IMR-90 (cell line): ENCODE results near the gene MAP3K7CL. TPM values are rescaled to one million over a fixed set of nuclear protein-coding genes. Genes with fewer than 3 reads are reported as not detected.

ENCODE experiments used
- ATAC-seq: fragments of 200-7000 bp; cut with Tn5 transposase; 2 replicates; pipeline ENCODE4 v1.9.1; 2020; ENCODE audit warnings: low read depth, mild to moderate bottlenecking, moderate library complexity
- BruUV-seq: library from RNA; stranded (reverse); fragments of 400-500 nt; replicated peaks from 2 replicates; lab custom pipeline; 2021; lab: Mats Ljungman, UMichigan
- CTCF ChIA-PET: fragments of 300-600 bp; formaldehyde crosslinking; extraction: SDS; loops from one replicate; lab custom pipeline; 2021; ENCODE audit warnings: antibody characterized with exemption; lab: Yijun Ruan, JAX
- POLR2A ChIA-PET: fragments of 300-600 bp; sonication (Branson Sonifier 250); formaldehyde crosslinking; loops from one replicate; lab custom pipeline; 2022; ENCODE audit warnings: antibody characterized with exemption; ENCODE audit not compliant: unreplicated experiment; lab: Charles Lee
- DNase-seq: peaks from one replicate; pipeline ENCODE4 v3.0.0; 2013
- H2AFZ ChIP-seq: replicated peaks from 2 replicates; pipeline ENCODE3; 2013; ENCODE audit warnings: low read length, mild to moderate bottlenecking; ENCODE audit not compliant: poor library complexity
- H2AK5ac ChIP-seq: 2 replicates; pipeline ENCODE4 v1.6.1; 2013; ENCODE audit warnings: low read depth, low read length, inconsistent platforms
- H2AK9ac ChIP-seq: replicated peaks from 2 replicates; pipeline ENCODE3; 2013; ENCODE audit warnings: mild to moderate bottlenecking, low read depth, low read length, moderate library complexity; ENCODE audit not compliant: poor library complexity
- H2BK120ac ChIP-seq: 2 replicates; pipeline ENCODE4 v1.6.1; 2013; ENCODE audit warnings: low read depth, low read length, inconsistent platforms
- H2BK15ac ChIP-seq: 3 replicates; pipeline ENCODE4 v1.6.1; 2013; ENCODE audit warnings: low read depth, low read length, inconsistent platforms
- H2BK20ac ChIP-seq: 2 replicates; pipeline ENCODE4 v1.6.1; 2013; ENCODE audit warnings: low read depth, mild to moderate bottlenecking, inconsistent platforms, low read length, moderate library complexity
- H2BK5ac ChIP-seq: 2 replicates; pipeline ENCODE4 v1.6.1; 2013; ENCODE audit warnings: mild to moderate bottlenecking, low read depth, low read length, inconsistent platforms; ENCODE audit not compliant: poor library complexity, severe bottlenecking
- H3K14ac ChIP-seq: replicated peaks from 2 replicates; pipeline ENCODE4 v1.6.1; 2013; ENCODE audit warnings: low read depth, low read length, inconsistent platforms
- H3K18ac ChIP-seq: 2 replicates; pipeline ENCODE4 v1.6.1; 2013; ENCODE audit warnings: low read depth, low read length, control low read depth
- H3K23ac ChIP-seq: 2 replicates; pipeline ENCODE4 v1.6.1; 2013; ENCODE audit warnings: low read depth, low read length, inconsistent platforms
- H3K27ac ChIP-seq: 2 replicates; pipeline ENCODE4 v1.5.1; 2013; ENCODE audit warnings: mild to moderate bottlenecking, control low read depth, low read length; ENCODE audit not compliant: insufficient read depth
- H3K27me3 ChIP-seq: 2 replicates; pipeline ENCODE4 v1.6.1; 2013; ENCODE audit warnings: low read length; ENCODE audit not compliant: control insufficient read depth, insufficient read depth
- H3K36me3 ChIP-seq: 2 replicates; pipeline ENCODE4 v1.6.1; 2013; ENCODE audit warnings: low read length, mixed read lengths; ENCODE audit not compliant: control insufficient read depth, insufficient read depth
- H3K4ac ChIP-seq: 2 replicates; pipeline ENCODE4 v1.6.1; 2013; ENCODE audit warnings: low read depth, low read length, inconsistent platforms
- H3K4me1 ChIP-seq: 2 replicates; pipeline ENCODE4 v1.6.1; 2013; ENCODE audit warnings: low read length, mixed read lengths; ENCODE audit not compliant: control insufficient read depth, insufficient read depth
- H3K4me2 ChIP-seq: 2 replicates; pipeline ENCODE4 v1.6.1; 2013; ENCODE audit warnings: low read depth, mild to moderate bottlenecking, control low read depth, low read length, moderate library complexity
- H3K4me3 ChIP-seq: 2 replicates; pipeline ENCODE4 v1.5.1; 2013; ENCODE audit warnings: low read depth, mild to moderate bottlenecking, control low read depth, low read length, moderate library complexity; ENCODE audit not compliant: insufficient read depth
- H3K56ac ChIP-seq: 2 replicates; pipeline ENCODE4 v1.6.1; 2013; ENCODE audit warnings: low read length, inconsistent platforms; ENCODE audit not compliant: insufficient read depth; ENCODE audit errors: extremely low read depth
- H3K79me1 ChIP-seq, 2 experiments: 2 replicates each; pipeline ENCODE4 v1.6.1; 2013; ENCODE audit warnings: low read length in 2 of 2, inconsistent platforms in 1 of 2, low read depth in 1 of 2
- H3K9ac ChIP-seq: 2 replicates; pipeline ENCODE4 v1.6.1; 2013; ENCODE audit warnings: low read depth, low read length, control low read depth
- H3K9me1 ChIP-seq: 2 replicates; pipeline ENCODE4 v1.6.1; 2013; ENCODE audit warnings: low read length, inconsistent platforms; ENCODE audit not compliant: insufficient read depth
- H3K9me3 ChIP-seq: 2 replicates; pipeline ENCODE4 v1.6.1; 2013; ENCODE audit warnings: low read length; ENCODE audit not compliant: control insufficient read depth, insufficient read depth
- H4K20me1 ChIP-seq: 2 replicates; pipeline ENCODE4 v1.6.1; 2013; ENCODE audit warnings: low read length, inconsistent platforms; ENCODE audit not compliant: insufficient read depth
- H4K5ac ChIP-seq: 2 replicates; pipeline ENCODE4 v1.6.1; 2013; ENCODE audit warnings: mild to moderate bottlenecking, low read depth, low read length, control low read depth
- H4K8ac ChIP-seq, 2 experiments: 2 replicates each; pipeline ENCODE4 v1.6.1; 2013; ENCODE audit warnings: low read depth in 2 of 2, low read length in 2 of 2, control low read depth in 1 of 2, inconsistent platforms in 1 of 2
- H4K91ac ChIP-seq: 2 replicates; pipeline ENCODE4 v1.6.1; 2013; ENCODE audit warnings: low read depth, low read length, inconsistent platforms; ENCODE audit not compliant: insufficient read depth
- CHD1 ChIP-seq: IDR thresholded peaks from 2 replicates; pipeline ENCODE4 v1.6.1; 2012; ENCODE audit warnings: low read depth, low read length, improper control_type of control experiment
- MXI1 ChIP-seq: IDR thresholded peaks from 2 replicates; pipeline ENCODE4 v1.6.1; 2012; ENCODE audit warnings: low read depth, mild to moderate bottlenecking, low read length, moderate library complexity, borderline replicate concordance
- NFE2L2 ChIP-seq: fragments of 150-350 bp; IDR thresholded peaks from 2 replicates; pipeline ENCODE4 v1.6.1; 2016; ENCODE audit warnings: low read depth, mild to moderate bottlenecking, low read length
- WGBS, 2 experiments: methylation state at CpG; one replicate each; pipeline versions ENCODE4 v1.1.5 to v1.1.7; 2013; ENCODE audit warnings: missing lambda C conversion rate in 2 of 2; ENCODE audit not compliant: insufficient read length in 1 of 2; ENCODE audit errors: extremely low coverage in 2 of 2; 5-methylcytosine and 5-hydroxymethylcytosine counted together
- dilution Hi-C: fragments of 300-500 bp; cut with HindIII; formaldehyde crosslinking; loops from one replicate; pipeline ENCODE4 v1.14.3; 2018; ENCODE audit warnings: low sequenced_read_pairs; ENCODE audit not compliant: unreplicated experiment
- in situ Hi-C: fragments of 300-500 bp; cut with MboI; formaldehyde crosslinking; loops from 3 replicates; pipeline ENCODE4 v1.14.3; 2019; ENCODE audit warnings: low sequenced_read_pairs, inconsistent platforms, mixed read lengths
- intact Hi-C: fragments of 100-400 bp; cut with micrococcal nuclease; formaldehyde crosslinking; loops from 2 replicates; pipeline ENCODE4 v1.10.0; 2022
- polyA plus RNA-seq, 3 experiments: library from polyadenylated mRNA; depleted of rRNA; stranded (reverse); fragments of >200 nt; gene quantifications; 2 replicates each; pipeline ENCODE4 v1.2.3, GENCODE V29; 2012; ENCODE audit warnings: low replicate concordance in 1 of 3
- total RNA-seq: library from RNA; depleted of rRNA; stranded (reverse); fragments of >200 nt; gene quantifications from 2 replicates; pipeline ENCODE4 v1.2.3, GENCODE V29; 2012
- TF ChIP-seq, protein P1 (sequence below): fragments of 150-350 bp; IDR thresholded peaks from 2 replicates; pipeline ENCODE4 v1.6.1; 2016; ENCODE audit warnings: low read depth, mild to moderate bottlenecking, low read length, moderate library complexity, borderline replicate concordance
- TF ChIP-seq, protein P2 (sequence below): fragments of 150-350 bp; IDR thresholded peaks from 2 replicates; pipeline ENCODE4 v1.6.1; 2017; ENCODE audit warnings: mild to moderate bottlenecking, antibody characterized with exemption, low read length, low read depth

MAP3K7CL gene
- total and polyA plus RNA-seq, 2 of the 4 experiments (the other 2 are of a cell fraction): 21.0 to 22.3 TPM

- Histone ChIP-seq H3K23ac (no peak overlapping the region), H2BK5ac (no peak overlapping the region), H4K8ac (no peak overlapping the region), H3K4me2 (no peak overlapping the region), H3K14ac (no peak overlapping the region), H3K4me1 (peaks cover 2% of the 10 kb centered on the region), H3K27ac (no peak overlapping the region), H3K79me1 (no peaks in the 10 kb centered on the region), H3K9ac (no peak overlapping the region), H3K36me3 (no peaks in the 10 kb centered on the region), H3K27me3 (no peaks in the 10 kb centered on the region), H3K56ac (no peak overlapping the region), H3K18ac (no peak overlapping the region), H3K4ac (no peak overlapping the region), H2AFZ (no peak overlapping the region), H2BK15ac (no peak overlapping the region), H2BK20ac (no peak overlapping the region), H2AK9ac (no peak overlapping the region), H4K20me1 (no peaks in the 10 kb centered on the region), H3K4me3 (no peak overlapping the region), H3K9me1 (no peaks in the 10 kb centered on the region), H4K5ac (no peak overlapping the region), H2BK120ac (no peak overlapping the region), H3K9me3 (no peaks in the 10 kb centered on the region), H4K91ac (no peak overlapping the region), H2AK5ac (no peak overlapping the region)
- ATAC-seq (no peak), DNase-seq (no peak)
- intact Hi-C loops: no loop called here
- no peak for TF ChIP-seq CHD1
- no peak for TF ChIP-seq NFE2L2
- no peak for TF ChIP-seq MXI1
- TF ChIP-seq, protein P1, sequence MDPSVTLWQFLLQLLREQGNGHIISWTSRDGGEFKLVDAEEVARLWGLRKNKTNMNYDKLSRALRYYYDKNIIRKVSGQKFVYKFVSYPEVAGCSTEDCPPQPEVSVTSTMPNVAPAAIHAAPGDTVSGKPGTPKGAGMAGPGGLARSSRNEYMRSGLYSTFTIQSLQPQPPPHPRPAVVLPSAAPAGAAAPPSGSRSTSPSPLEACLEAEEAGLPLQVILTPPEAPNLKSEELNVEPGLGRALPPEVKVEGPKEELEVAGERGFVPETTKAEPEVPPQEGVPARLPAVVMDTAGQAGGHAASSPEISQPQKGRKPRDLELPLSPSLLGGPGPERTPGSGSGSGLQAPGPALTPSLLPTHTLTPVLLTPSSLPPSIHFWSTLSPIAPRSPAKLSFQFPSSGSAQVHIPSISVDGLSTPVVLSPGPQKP: no peak
- TF ChIP-seq, protein P2, sequence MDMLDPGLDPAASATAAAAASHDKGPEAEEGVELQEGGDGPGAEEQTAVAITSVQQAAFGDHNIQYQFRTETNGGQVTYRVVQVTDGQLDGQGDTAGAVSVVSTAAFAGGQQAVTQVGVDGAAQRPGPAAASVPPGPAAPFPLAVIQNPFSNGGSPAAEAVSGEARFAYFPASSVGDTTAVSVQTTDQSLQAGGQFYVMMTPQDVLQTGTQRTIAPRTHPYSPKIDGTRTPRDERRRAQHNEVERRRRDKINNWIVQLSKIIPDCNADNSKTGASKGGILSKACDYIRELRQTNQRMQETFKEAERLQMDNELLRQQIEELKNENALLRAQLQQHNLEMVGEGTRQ: no peak
- no TSS peak for BruUV-seq
- no CpG with 5 or more reads among the region's 5 CpGs for WGBS, 2 experiments
- ChIA-PET CTCF (no interaction called here), POLR2A (no interaction called here)
- in situ Hi-C loops: no loop called here
- dilution Hi-C loops: no loop called here
These were observed 74.6 kb downstream of the MAP3K7CL start for GRCh38 chr21:29205009-29205408.
